ENCODE measurements around the gene DISC1. TPM values are rescaled to one million over a fixed set of nuclear protein-coding genes. Genes with fewer than 3 reads are reported as not detected.

DISC1 gene
- total RNA-seq, 5 donors from 2014 or later (not counting 1 experiment from before 2014, with no cell fraction given): 12.9 to 37.0 (median 14.6) TPM

DNA sequence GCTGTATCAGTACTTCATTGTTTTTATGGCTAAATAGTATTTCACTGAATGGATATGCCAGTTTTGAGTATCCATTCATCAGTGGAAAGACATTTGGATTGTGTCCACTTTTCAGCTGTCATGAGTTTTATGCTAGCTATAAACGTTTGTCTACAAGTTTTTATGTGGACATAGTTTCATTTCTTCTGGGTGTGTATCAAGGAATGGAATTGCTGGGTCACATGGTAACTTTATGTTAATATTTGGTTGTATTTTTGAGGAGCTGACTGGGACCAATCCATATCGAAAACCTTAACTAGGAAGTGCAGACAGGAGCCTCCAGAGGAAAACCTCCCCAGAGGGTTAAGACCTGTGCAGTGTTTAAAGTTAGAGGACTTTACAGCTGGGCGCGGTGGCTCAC is 31.8 kb upstream of the DISC1 start:
- Histone ChIP-seq H3K4me3 (ENCODE audit: control insufficient read depth in 1 of 2, extremely low read depth in 1 of 2, low read length in 1 of 2) (no peak overlapping the region), H3K4me1 (ENCODE audit: control insufficient read depth in 1 of 2, extremely low read depth in 1 of 2, insufficient read depth in 2 of 2, low read length in 2 of 2) (no peaks in the 10 kb centered on the region), H3K27ac (ENCODE audit: low read length) (no peak overlapping the region), H3K9me3 (no peaks in the 10 kb centered on the region), H3K36me3 (ENCODE audit: control insufficient read depth in 2 of 2, extremely low read depth in 1 of 2, insufficient read depth in 1 of 2, low read length in 1 of 2) (no peaks in the 10 kb centered on the region), H3K27me3 (replicated peaks in 1 of 2; ENCODE audit: control insufficient read depth in 2 of 2, extremely low read depth in 1 of 2, insufficient read depth in 2 of 2, low read length in 1 of 2) (no peaks in the 10 kb centered on the region)
- H3K9me3 Mint-ChIP-seq: no peaks in the 10 kb centered on the region
- peaks cover 4% of the 10 kb centered on the region for H3K36me3 Mint-ChIP-seq
- DNase-seq (no peak), ATAC-seq (replicated peaks in 1 of 4) (no peak)
- H3K4me3 Mint-ChIP-seq: no peak overlapping the region
- ChIA-PET POLR2A (no interaction called here), CTCF (no interaction called here)
- H3K27me3 Mint-ChIP-seq: peaks cover 0 to 5% of the 10 kb centered on the region in 2 donors
- peaks cover 4 to 10% (median 10%) of the 10 kb centered on the region in 3 donors for H3K4me1 Mint-ChIP-seq
- no peak overlapping the region for H3K27ac Mint-ChIP-seq
- 86% methylated on average over 3 of the region's 4 CpGs for WGBS (ENCODE audit: insufficient coverage)

- Mint-ChIP-seq H3K9me3 (no peaks in the 10 kb centered on the region), H3K4me3 (no peak overlapping the region), H3K27me3 (no peaks in the 10 kb centered on the region), H3K4me1 (peaks cover 0 to 5% (median 0%) of the 10 kb centered on the region in 3 donors), H3K36me3 (peaks cover 4% of the 10 kb centered on the region), H3K27ac (no peak overlapping the region)
- ChIA-PET POLR2A (interaction anchor here in 1 of 2 donors (0.5 to 0.6 kb wide), 2 partner anchors 19 to 239 kb away, joined by 3 read pairs; no protein-coding TSS in a partner anchor), CTCF (no interaction called here)
- Histone ChIP-seq H3K27me3 (replicated peaks in 1 of 2; ENCODE audit: control insufficient read depth in 2 of 2, extremely low read depth in 1 of 2, insufficient read depth in 2 of 2, low read length in 1 of 2) (no peaks in the 10 kb centered on the region), H3K4me3 (ENCODE audit: control insufficient read depth in 1 of 2, extremely low read depth in 1 of 2, low read length in 1 of 2) (no peak overlapping the region), H3K27ac (ENCODE audit: low read length) (no peak overlapping the region), H3K9me3 (no peaks in the 10 kb centered on the region), H3K36me3 (ENCODE audit: control insufficient read depth in 2 of 2, extremely low read depth in 1 of 2, insufficient read depth in 1 of 2, low read length in 1 of 2) (no peaks in the 10 kb centered on the region), H3K4me1 (ENCODE audit: control insufficient read depth in 1 of 2, extremely low read depth in 1 of 2, insufficient read depth in 2 of 2, low read length in 2 of 2) (no peaks in the 10 kb centered on the region)
- no peak for ATAC-seq (replicated peaks in 1 of 4)
- 100% methylated on average over 1 of the region's 5 CpGs for whole genome bisulfite sequencing (ENCODE audit: insufficient coverage)
- DNase-seq: no peak
These were observed 30.2 kb upstream of the DISC1 start for GRCh38 chr1:231596337-231596791.

GRCh38 chr1:231597971-231598370 is 28.6 kb upstream of the DISC1 start:
- Histone ChIP-seq H3K9me3 (no peaks in the 10 kb centered on the region), H3K36me3 (ENCODE audit: control insufficient read depth in 2 of 2, extremely low read depth in 1 of 2, insufficient read depth in 1 of 2, low read length in 1 of 2) (no peaks in the 10 kb centered on the region), H3K27ac (ENCODE audit: low read length) (no peak overlapping the region), H3K4me3 (ENCODE audit: control insufficient read depth in 1 of 2, extremely low read depth in 1 of 2, low read length in 1 of 2) (no peak overlapping the region), H3K4me1 (ENCODE audit: control insufficient read depth in 1 of 2, extremely low read depth in 1 of 2, insufficient read depth in 2 of 2, low read length in 2 of 2) (no peaks in the 10 kb centered on the region), H3K27me3 (replicated peaks in 1 of 2; ENCODE audit: control insufficient read depth in 2 of 2, extremely low read depth in 1 of 2, insufficient read depth in 2 of 2, low read length in 1 of 2) (no peaks in the 10 kb centered on the region)
- H3K4me1 Mint-ChIP-seq: peaks cover 0 to 5% (median 0%) of the 10 kb centered on the region in 3 donors
- ATAC-seq (replicated peaks in 1 of 4) (no peak), DNase-seq (no peak)
- WGBS (ENCODE audit: insufficient coverage): no CpG with 5 or more reads among the region's 1 CpG
- POLR2A ChIA-PET: no interaction called here
- CTCF ChIA-PET: interaction anchor here in 1 of 2 donors (1.4 kb wide), 1 partner anchor 240 kb away, joined by 5 read pairs; no protein-coding TSS in a partner anchor
- no peak overlapping the region for H3K4me3 Mint-ChIP-seq
- H3K36me3 Mint-ChIP-seq: peaks cover 4% of the 10 kb centered on the region
- no peaks in the 10 kb centered on the region for H3K27me3 Mint-ChIP-seq
- H3K27ac Mint-ChIP-seq: no peak overlapping the region
- no peaks in the 10 kb centered on the region for H3K9me3 Mint-ChIP-seq

DNA sequence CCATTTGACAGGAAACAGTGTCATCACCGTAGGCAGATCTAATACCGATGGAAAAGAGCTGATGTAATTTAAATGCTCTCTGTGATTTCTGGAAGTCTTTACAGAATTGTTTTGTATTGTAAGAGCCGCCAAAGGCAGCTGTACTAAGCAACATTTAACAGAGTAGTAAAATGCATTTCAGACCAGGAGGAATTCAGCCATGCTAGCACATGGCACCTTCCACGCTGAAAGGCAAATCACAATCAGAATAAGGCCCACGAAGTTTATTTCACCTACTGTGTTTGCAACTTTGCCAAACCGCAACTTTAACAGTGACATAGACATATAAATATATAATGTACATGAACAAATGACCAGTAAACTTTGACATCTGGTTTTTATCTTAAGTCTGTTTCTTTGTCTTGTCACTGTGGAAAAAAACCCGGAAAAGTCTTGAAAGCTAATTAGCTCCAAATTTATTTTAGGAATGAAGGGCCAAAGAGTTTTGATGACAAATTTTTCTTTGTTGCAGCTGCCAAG is 26.1 kb upstream of the DISC1 start:
- H3K9me3 ChIP-seq: no peaks in the 10 kb centered on the region
- H3K4me1 ChIP-seq (ENCODE audit: control insufficient read depth in 1 of 2, extremely low read depth in 1 of 2, insufficient read depth in 2 of 2, low read length in 2 of 2): peaks cover 4% of the 10 kb centered on the region in 2 experiments
- no peaks in the 10 kb centered on the region for H3K36me3 ChIP-seq (ENCODE audit: control insufficient read depth in 2 of 2, extremely low read depth in 1 of 2, insufficient read depth in 1 of 2, low read length in 1 of 2)
- CTCF ChIA-PET: interaction anchor here in 1 of 2 donors (1.5 to 1.7 kb wide), 2 partner anchors 239 to 243 kb away, joined by 4 to 6 read pairs; no protein-coding TSS in a partner anchor
- Mint-ChIP-seq H3K36me3 (no peaks in the 10 kb centered on the region), H3K27me3 (no peaks in the 10 kb centered on the region), H3K4me3 (no peak overlapping the region), H3K27ac (no peak overlapping the region), H3K9me3 (no peaks in the 10 kb centered on the region), H3K4me1 (peaks cover 6 to 16% (median 10%) of the 10 kb centered on the region in 3 donors)
- WGBS (ENCODE audit: insufficient coverage): 67% methylated on average over 3 of the region's 7 CpGs
- POLR2A ChIA-PET: interaction anchor here (0.6 to 0.8 kb wide), 2 partner anchors 17 to 1398 kb away, joined by 3 to 5 read pairs; no protein-coding TSS in a partner anchor
- no peak overlapping the region for H3K4me3 ChIP-seq (ENCODE audit: control insufficient read depth in 1 of 2, extremely low read depth in 1 of 2, low read length in 1 of 2)
- no peaks in the 10 kb centered on the region for H3K27me3 ChIP-seq (replicated peaks in 1 of 2; ENCODE audit: control insufficient read depth in 2 of 2, extremely low read depth in 1 of 2, insufficient read depth in 2 of 2, low read length in 1 of 2)
- DNase-seq (no peak), ATAC-seq (replicated peaks in 1 of 4) (no peak)
- H3K27ac ChIP-seq (ENCODE audit: low read length): no peak overlapping the region

DNA sequence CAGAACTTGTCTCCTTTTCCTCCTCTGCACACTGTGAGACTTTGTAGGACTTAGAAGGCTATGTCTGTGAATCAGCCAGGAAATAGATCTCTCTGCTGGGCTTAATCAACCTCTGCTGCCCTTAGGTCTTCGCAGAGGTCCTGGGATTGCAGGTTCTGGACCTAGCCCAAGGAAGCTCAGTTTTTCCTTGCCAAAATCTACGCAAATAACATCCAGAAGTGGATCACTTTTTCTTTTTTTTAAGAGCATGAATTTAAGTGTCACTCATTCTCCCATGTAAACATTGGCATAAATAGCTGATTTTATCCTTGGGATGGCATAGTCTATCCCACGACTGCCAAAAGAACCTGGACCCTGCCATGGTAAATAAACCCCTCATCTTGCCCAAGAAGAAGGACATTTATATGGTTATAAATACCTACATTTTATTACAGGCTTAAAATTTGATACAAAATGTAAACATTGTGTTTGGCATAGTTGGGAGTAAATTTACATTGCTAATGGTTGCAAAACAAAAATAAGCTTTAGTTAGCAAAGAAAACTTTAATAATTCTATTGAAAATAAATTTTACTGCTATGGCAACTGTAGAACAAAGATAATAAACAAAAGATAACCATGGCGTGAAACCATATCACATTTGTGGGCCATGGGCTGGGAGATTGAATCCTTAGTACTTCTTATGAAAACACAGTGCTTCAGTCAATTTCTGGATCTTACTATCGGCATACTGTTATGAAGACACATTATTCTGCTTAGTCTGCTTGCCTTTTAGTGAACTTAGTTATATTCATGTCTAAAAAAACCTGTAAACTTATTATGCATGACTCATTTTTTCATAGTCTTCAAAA is 24.5 kb upstream of the DISC1 start:
- no CpG with 5 or more reads among the region's 5 CpGs for WGBS (ENCODE audit: insufficient coverage)
- Histone ChIP-seq H3K4me1 (ENCODE audit: control insufficient read depth in 1 of 2, extremely low read depth in 1 of 2, insufficient read depth in 2 of 2, low read length in 2 of 2) (peaks cover 4% of the 10 kb centered on the region in 2 experiments), H3K36me3 (ENCODE audit: control insufficient read depth in 2 of 2, extremely low read depth in 1 of 2, insufficient read depth in 1 of 2, low read length in 1 of 2) (no peaks in the 10 kb centered on the region), H3K27me3 (replicated peaks in 1 of 2; ENCODE audit: control insufficient read depth in 2 of 2, extremely low read depth in 1 of 2, insufficient read depth in 2 of 2, low read length in 1 of 2) (no peaks in the 10 kb centered on the region), H3K9me3 (no peaks in the 10 kb centered on the region), H3K27ac (ENCODE audit: low read length) (no peak overlapping the region), H3K4me3 (ENCODE audit: control insufficient read depth in 1 of 2, extremely low read depth in 1 of 2, low read length in 1 of 2) (no peak overlapping the region)
- ChIA-PET POLR2A (interaction anchor here (0.5 to 0.7 kb wide), 3 partner anchors 82 to 262 kb away, joined by 3 to 4 read pairs (median 3); no protein-coding TSS in a partner anchor), CTCF (interaction anchor here (0.6 to 1.5 kb wide), 3 partner anchors 8 to 240 kb away, joined by 3 to 6 read pairs (median 3); no protein-coding TSS in a partner anchor)
- no peaks in the 10 kb centered on the region for H3K27me3 Mint-ChIP-seq
- peaks cover 6 to 13% (median 10%) of the 10 kb centered on the region in 3 donors for H3K4me1 Mint-ChIP-seq
- no peaks in the 10 kb centered on the region for H3K9me3 Mint-ChIP-seq
- no peak for ATAC-seq (replicated peaks in 1 of 4)
- no peak for DNase-seq
- H3K27ac Mint-ChIP-seq: no peak overlapping the region
- H3K36me3 Mint-ChIP-seq: no peaks in the 10 kb centered on the region
- no peak overlapping the region for H3K4me3 Mint-ChIP-seq

GRCh38 chr1:231602673-231602984 is 24.0 kb upstream of the DISC1 start:
- Histone ChIP-seq H3K27ac (ENCODE audit: low read length) (no peak overlapping the region), H3K9me3 (no peaks in the 10 kb centered on the region), H3K4me3 (ENCODE audit: control insufficient read depth in 1 of 2, extremely low read depth in 1 of 2, low read length in 1 of 2) (no peak overlapping the region), H3K36me3 (ENCODE audit: control insufficient read depth in 2 of 2, extremely low read depth in 1 of 2, insufficient read depth in 1 of 2, low read length in 1 of 2) (no peaks in the 10 kb centered on the region), H3K27me3 (replicated peaks in 1 of 2; ENCODE audit: control insufficient read depth in 2 of 2, extremely low read depth in 1 of 2, insufficient read depth in 2 of 2, low read length in 1 of 2) (no peaks in the 10 kb centered on the region), H3K4me1 (ENCODE audit: control insufficient read depth in 1 of 2, extremely low read depth in 1 of 2, insufficient read depth in 2 of 2, low read length in 2 of 2) (peaks cover 4% of the 10 kb centered on the region in 2 experiments)
- H3K27ac Mint-ChIP-seq: no peak overlapping the region
- CTCF ChIA-PET: interaction anchor here in 1 of 2 donors (1.0 kb wide), 2 partner anchors 22 to 233 kb away, joined by 3 read pairs; no protein-coding TSS in a partner anchor
- no peak overlapping the region for H3K4me3 Mint-ChIP-seq
- no peaks in the 10 kb centered on the region for H3K9me3 Mint-ChIP-seq
- no peaks in the 10 kb centered on the region for H3K27me3 Mint-ChIP-seq
- H3K36me3 Mint-ChIP-seq: no peaks in the 10 kb centered on the region
- POLR2A ChIA-PET: no interaction called here
- WGBS (ENCODE audit: insufficient coverage): no CpG with 5 or more reads among the region's 4 CpGs
- no peak for DNase-seq
- no peak for ATAC-seq (replicated peaks in 1 of 4)
- peaks cover 6 to 13% (median 10%) of the 10 kb centered on the region in 3 donors for H3K4me1 Mint-ChIP-seq

All from T-cell (primary cell).